ENCODE data around the gene SLC16A8.

- TF ChIP-seq CTCF (optimal IDR thresholded peaks at IDR 0.05 in 1 of 3, IDR thresholded peaks at IDR 0.05 in 1 of 3, conservative IDR thresholded peaks at IDR 0.05 in 1 of 3; ENCODE audit: extremely low read depth in 1 of 3, insufficient read depth in 2 of 3, low read length in 3 of 3) (no peak), EZH2 (IDR thresholded peaks at IDR 0.05; ENCODE audit: low read length) (no peak)
Observed at GRCh38 chr22:38129021-38129420, 45.0 kb upstream of the SLC16A8 start.

Data from keratinocyte (primary cell).